ENCODE results near the gene OR4D5. TPM values are rescaled to one million over a fixed set of nuclear protein-coding genes. Genes with fewer than 3 reads are reported as not detected.

OR4D5 gene
- total RNA-seq, 2 donors from 2014 or later: 0.45 to 1.2 TPM

- Histone ChIP-seq H3K4me3 (no peak overlapping the region), H3K4me1 (no peaks in the 10 kb centered on the region), H3K9ac (ENCODE audit: low read depth in 2 of 2, low read length in 2 of 2) (no peak overlapping the region), H3K27ac (no peak overlapping the region), H3K36me3 (no peaks in the 10 kb centered on the region), H3K27me3 (no peaks in the 10 kb centered on the region), H3K9me3 (no peaks in the 10 kb centered on the region)
- no peak for TF ChIP-seq CTCF (IDR thresholded peaks at IDR 0.05)
- no peak for DNase-seq
- intact Hi-C loops (cut with DNase I): no loop called here
Measured at GRCh38 chr11:123945132-123945531, 5.7 kb downstream of the OR4D5 start.

- no peak overlapping the region for H3K4me3 ChIP-seq
- no peaks in the 10 kb centered on the region for H3K9me3 ChIP-seq
- no peaks in the 10 kb centered on the region for H3K4me1 ChIP-seq
- no peak overlapping the region for H3K27ac ChIP-seq
- TF ChIP-seq CTCF (IDR thresholded peaks at IDR 0.05): no peak
- no peaks in the 10 kb centered on the region for H3K27me3 ChIP-seq
- no peak overlapping the region for H3K9ac ChIP-seq (ENCODE audit: low read depth in 2 of 2, low read length in 2 of 2)
- DNase-seq: no peak
- intact Hi-C loops (cut with DNase I): no loop called here
- no peaks in the 10 kb centered on the region for H3K36me3 ChIP-seq
Measured at GRCh38 chr11:123956752-123957151, 17.3 kb downstream of the OR4D5 start.

- DNase-seq: no peak
- no peaks in the 10 kb centered on the region for H3K9me3 ChIP-seq
- no peak for TF ChIP-seq CTCF (IDR thresholded peaks at IDR 0.05)
- H3K4me3 ChIP-seq: no peak overlapping the region
- no peak overlapping the region for H3K9ac ChIP-seq (ENCODE audit: low read depth in 2 of 2, low read length in 2 of 2)
- H3K27ac ChIP-seq: no peak overlapping the region
- no peaks in the 10 kb centered on the region for H3K27me3 ChIP-seq
- no peaks in the 10 kb centered on the region for H3K4me1 ChIP-seq
- no peaks in the 10 kb centered on the region for H3K36me3 ChIP-seq
- intact Hi-C loops (cut with DNase I): no loop called here
Measured at GRCh38 chr11:123973816-123974215, 34.4 kb downstream of the OR4D5 start.

- H3K27me3 ChIP-seq: no peaks in the 10 kb centered on the region
- TF ChIP-seq CTCF (IDR thresholded peaks at IDR 0.05): no peak
- intact Hi-C loops (cut with DNase I): no loop called here
- H3K36me3 ChIP-seq: no peaks in the 10 kb centered on the region
- no peak overlapping the region for H3K4me3 ChIP-seq
- H3K27ac ChIP-seq: no peak overlapping the region
- no peak overlapping the region for H3K9ac ChIP-seq (ENCODE audit: low read depth in 2 of 2, low read length in 2 of 2)
- no peaks in the 10 kb centered on the region for H3K4me1 ChIP-seq
- no peak for DNase-seq
- no peaks in the 10 kb centered on the region for H3K9me3 ChIP-seq
Measured at GRCh38 chr11:123976770-123977560, 37.5 kb downstream of the OR4D5 start.

- Histone ChIP-seq H3K27ac (no peak within 1 kb of the TSS), H3K36me3 (no peaks in the 10 kb centered on the region), H3K27me3 (no peaks in the 10 kb centered on the region), H3K9ac (ENCODE audit: low read depth in 2 of 2, low read length in 2 of 2) (no peak within 1 kb of the TSS), H3K4me3 (no peak within 1 kb of the TSS), H3K9me3 (no peaks in the 10 kb centered on the region), H3K4me1 (no peaks in the 10 kb centered on the region)
- no peak for TF ChIP-seq CTCF (IDR thresholded peaks at IDR 0.05)
- intact Hi-C loops (cut with DNase I): no loop called here
- DNase-seq: no peak
Measured at GRCh38 chr11:123977731-123978347, 38.4 kb downstream of the OR4D5 start, which contains the start of gene OR10S1. Gene OR10S1, minus strand, starts transcription at chr11:123977781. Its CDS starts 117 bp downstream, at chr11:123977664.

All from colonic mucosa (tissue), 4 donors.